ENCODE results near the gene ASXL2.
"Not testable (repeated sequence)": the region's sequence is repeated elsewhere in the genome, so short reads cannot be mapped to it uniquely, and the experiment has no call there.

Gene ASXL2

GRCh38 chr2:25728559-25728958 lies 149.7 kb downstream of the ASXL2 start:
- no peak for DNase-seq

- DNase-seq = no peak
These were observed 151.8 kb downstream of the ASXL2 start for GRCh38 chr2:25726522-25726921.

GRCh38 chr2:25725877-25726276 lies 152.4 kb downstream of the ASXL2 start:
- no peak for DNase-seq

DNA sequence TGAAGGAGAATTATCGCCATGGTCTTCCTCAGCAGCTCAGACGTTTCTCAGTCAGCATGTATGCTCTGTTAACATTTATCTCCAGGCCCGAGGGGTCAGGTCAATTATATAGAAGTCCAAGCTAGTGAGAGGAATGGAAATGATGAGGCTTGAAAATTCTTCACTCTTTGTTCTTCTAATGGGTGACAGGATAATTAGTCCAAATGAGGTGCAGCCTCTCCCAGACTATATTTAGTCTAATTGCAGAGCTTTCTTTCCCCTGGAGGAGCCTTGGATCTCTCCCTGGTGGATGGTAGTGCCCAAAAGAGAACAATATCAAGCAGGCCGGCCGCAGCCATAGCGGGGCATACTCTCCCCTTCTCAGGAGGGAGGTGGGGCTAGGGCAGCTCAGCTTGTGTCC lies 153.5 kb downstream of the ASXL2 start:
- DNase-seq = no peak

- DNase-seq = no peak
These were observed 156.1 kb downstream of the ASXL2 start for GRCh38 chr2:25722224-25722623.

DNA sequence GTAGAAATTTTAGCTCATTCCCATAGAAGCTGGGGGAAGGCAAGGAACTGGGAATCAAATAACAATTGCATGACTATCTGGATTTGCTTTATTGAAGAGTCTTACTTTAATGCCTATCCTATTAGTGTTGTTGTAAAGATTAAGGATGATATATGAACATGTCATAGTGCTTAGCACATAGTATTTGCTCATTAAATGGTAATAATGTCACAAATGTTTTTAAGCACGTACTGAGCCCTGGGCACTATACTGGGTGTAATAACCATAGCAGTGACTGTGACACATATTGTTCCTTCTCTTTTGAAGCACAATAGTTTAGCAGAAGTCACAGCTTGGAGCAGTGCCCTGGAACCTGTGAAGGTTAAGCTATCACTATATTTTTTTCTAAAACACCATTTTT lies 157.7 kb downstream of the ASXL2 start:
- no peak for DNase-seq

- no peak for DNase-seq
These were observed 163.5 kb downstream of the ASXL2 start for GRCh38 chr2:25714740-25715139.

GRCh38 chr2:25712455-25712854 lies 165.8 kb downstream of the ASXL2 start:
- DNase-seq = no peak

- no peak for DNase-seq
These were observed 166.5 kb downstream of the ASXL2 start for GRCh38 chr2:25711675-25712354.

DNA sequence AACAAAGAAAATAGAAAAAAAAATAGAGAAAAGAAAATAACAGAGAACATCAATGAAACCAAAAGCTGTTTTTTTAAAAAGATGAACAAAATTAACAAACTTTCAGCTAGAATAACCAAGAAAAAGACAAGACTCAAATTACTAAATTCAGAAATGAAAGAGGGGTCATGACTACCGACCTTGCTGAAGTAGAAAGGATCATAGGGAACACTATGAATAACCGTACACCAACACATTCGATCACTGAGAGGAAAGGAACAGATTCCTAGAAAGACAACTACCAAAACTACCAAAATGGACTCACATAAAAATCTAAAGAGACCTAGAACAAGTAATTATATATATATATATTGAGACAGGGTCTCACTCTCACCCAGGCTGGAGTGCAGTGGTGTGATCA lies 167.5 kb downstream of the ASXL2 start:
- no peak for DNase-seq

DNA sequence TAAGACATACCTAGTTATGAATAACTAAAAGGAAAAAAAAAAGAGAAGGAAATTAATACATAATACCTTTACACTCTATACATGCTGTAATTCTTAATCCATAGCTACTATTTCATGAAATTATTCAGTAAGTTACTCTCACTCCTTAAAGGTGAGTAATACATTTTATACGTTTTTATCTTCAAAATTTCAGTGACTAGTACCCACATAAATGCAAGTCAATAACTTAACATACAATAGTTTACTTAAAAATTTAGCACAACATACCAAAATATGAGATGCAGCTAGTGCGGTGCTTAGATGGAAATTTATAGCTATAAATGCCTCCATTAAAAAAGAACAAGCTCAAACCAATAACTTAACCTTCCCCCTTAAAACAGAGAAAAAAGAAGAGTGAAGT lies 168.9 kb downstream of the ASXL2 start:
- no peak for DNase-seq

- DNase-seq = no peak
These were observed 170.2 kb downstream of the ASXL2 start for GRCh38 chr2:25707927-25708590.

DNA sequence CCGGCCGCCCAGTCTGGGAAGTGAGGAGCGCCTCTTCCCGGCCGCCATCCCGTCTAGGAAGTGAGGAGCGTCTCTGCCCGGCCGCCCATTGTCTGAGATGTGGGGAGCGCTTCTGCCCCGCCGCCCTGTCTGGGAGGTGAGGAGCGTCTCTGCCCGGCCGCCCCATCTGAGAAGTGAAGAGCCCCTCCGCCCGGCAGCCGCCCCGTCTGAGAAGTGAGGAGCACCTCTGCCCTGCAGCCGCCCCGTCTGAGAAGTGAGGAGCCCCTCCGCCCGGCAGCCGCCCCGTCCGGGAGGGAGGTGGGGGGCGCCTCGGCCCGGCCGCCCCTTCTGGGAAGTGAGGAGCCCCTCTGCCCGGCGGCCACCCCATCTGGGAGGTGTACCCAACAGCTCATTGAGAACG lies 172.7 kb downstream of the ASXL2 start:
- not testable (repeated sequence) for DNase-seq

GRCh38 chr2:25701801-25702200 lies 176.5 kb downstream of the ASXL2 start:
- no peak for DNase-seq

- peak; percentile 22 for DNase-seq
These were observed 178.0 kb downstream of the ASXL2 start for GRCh38 chr2:25700221-25700660.

GRCh38 chr2:25699216-25699615 lies 179.1 kb downstream of the ASXL2 start:
- DNase-seq = no peak

GRCh38 chr2:25698752-25699151 lies 179.5 kb downstream of the ASXL2 start:
- DNase-seq = no peak

- no peak for DNase-seq
These were observed 180.5 kb downstream of the ASXL2 start for GRCh38 chr2:25697559-25698341.

- no peak for DNase-seq
These were observed 185.4 kb downstream of the ASXL2 start for GRCh38 chr2:25692737-25693445.

GRCh38 chr2:25692143-25692542 lies 186.1 kb downstream of the ASXL2 start:
- no peak for DNase-seq

DNA sequence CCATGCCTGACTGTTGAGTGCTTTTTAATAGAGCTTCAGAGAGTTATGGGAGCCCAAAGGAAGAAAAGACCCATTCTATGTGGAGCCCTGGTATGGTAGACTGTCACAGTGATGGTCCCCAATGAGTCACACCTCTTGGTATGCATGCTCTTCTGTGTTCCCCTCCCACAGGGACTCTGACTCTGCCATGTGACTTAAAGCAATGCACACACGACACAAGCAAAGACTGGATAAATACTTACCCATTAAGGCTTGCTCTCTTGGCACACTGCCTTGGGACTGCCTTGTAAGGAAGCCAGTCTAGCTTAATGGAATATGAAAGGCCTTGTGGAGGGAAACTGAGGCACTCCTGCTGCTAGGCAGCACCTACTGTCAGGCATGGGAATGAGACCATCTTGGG lies 188.2 kb downstream of the ASXL2 start:
- DNase-seq = no peak

- no peak for DNase-seq
These were observed 190.1 kb downstream of the ASXL2 start for GRCh38 chr2:25688236-25688635.

DNA sequence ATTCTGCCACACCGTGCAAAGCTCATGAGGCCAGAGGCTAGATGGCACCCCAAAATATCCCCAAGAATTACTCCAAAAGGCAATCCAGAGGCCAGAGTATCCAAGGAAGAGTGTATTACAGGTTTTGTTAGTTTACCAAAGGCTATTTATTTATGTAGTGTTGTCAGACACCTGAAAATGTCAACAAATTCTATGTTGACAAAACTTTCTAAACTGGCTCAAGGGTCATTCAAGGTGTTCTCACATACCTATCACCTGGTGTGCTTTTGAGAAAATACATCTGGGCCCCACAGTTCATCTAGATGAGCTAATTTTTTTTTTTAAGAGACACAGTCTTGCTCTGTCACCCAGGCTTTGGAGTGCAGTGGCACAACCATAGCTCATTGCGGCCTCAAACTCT lies 192.5 kb downstream of the ASXL2 start:
- no peak for DNase-seq

Measured in stimulated activated CD4-positive, alpha-beta T cell treated with anti-CD3 and anti-CD28 coated beads, Interleukin-15, amount 100 ng/mL, for 24 hours (primary cell).